DOHH2 (cell line): ENCODE measurements around the gene GALNT7.

Source experiments
- H3F3A ChIP-seq: fragments of 200-600 bp; sonication (generic), shearing (Covaris generic); 2 replicates; pipeline ENCODE4 v1.6.0; 2016; ENCODE audit warnings: antibody characterized with exemption, mild to moderate bottlenecking; ENCODE audit not compliant: control insufficient read depth, insufficient read depth
- H3K27ac ChIP-seq: fragments of 200-600 bp; sonication (generic); 2 replicates; pipeline ENCODE4 v1.5.1; 2014; ENCODE audit warnings: low read depth, mild to moderate bottlenecking, low read length, moderate library complexity
- H3K27me3 ChIP-seq: fragments of 200-600 bp; sonication (generic); 2 replicates; pipeline ENCODE4 v1.6.1; 2014; ENCODE audit warnings: mild to moderate bottlenecking, low read length, mixed read lengths; ENCODE audit not compliant: control insufficient read depth
- H3K36me3 ChIP-seq: fragments of 200-600 bp; sonication (generic); 2 replicates; pipeline ENCODE4 v1.6.1; 2014; ENCODE audit warnings: mild to moderate bottlenecking, low read length, moderate library complexity, mixed read lengths; ENCODE audit not compliant: control insufficient read depth
- H3K4me1 ChIP-seq: fragments of 200-600 bp; sonication (generic); 2 replicates; pipeline ENCODE4 v1.6.1; 2014; ENCODE audit warnings: mild to moderate bottlenecking, low read length, mixed read lengths; ENCODE audit not compliant: control insufficient read depth
- H3K4me2 ChIP-seq: fragments of 200-600 bp; sonication (generic); 2 replicates; pipeline ENCODE4 v1.6.0; 2014; ENCODE audit warnings: mild to moderate bottlenecking, low read length, moderate library complexity
- H3K4me3 ChIP-seq: fragments of 200-600 bp; sonication (generic); 2 replicates; pipeline ENCODE4 v1.5.1; 2014; ENCODE audit warnings: mild to moderate bottlenecking, low read length, mixed read lengths
- H3K79me2 ChIP-seq: fragments of 200-600 bp; sonication (generic); 2 replicates; pipeline ENCODE4 v1.6.1; 2014; ENCODE audit warnings: mild to moderate bottlenecking, low read length, mixed read lengths; ENCODE audit not compliant: control insufficient read depth
- H3K9me2 ChIP-seq: fragments of 200-600 bp; sonication (generic); replicated peaks from 2 replicates; pipeline ENCODE4 v1.6.1; 2014; ENCODE audit warnings: mild to moderate bottlenecking, low read length, mixed read lengths; ENCODE audit not compliant: control insufficient read depth
- H3K9me3 ChIP-seq: fragments of 200-600 bp; sonication (generic); 2 replicates; pipeline ENCODE4 v1.6.1; 2014; ENCODE audit warnings: antibody characterized with exemption, low read length, mixed read lengths; ENCODE audit not compliant: control insufficient read depth, insufficient read depth
- H4K20me1 ChIP-seq: fragments of 200-600 bp; sonication (generic); 2 replicates; pipeline ENCODE4 v1.6.0; 2014; ENCODE audit warnings: low read depth, mild to moderate bottlenecking, antibody characterized with exemption, low read length, moderate library complexity; ENCODE audit not compliant: control insufficient read depth, insufficient read depth
- CTCF ChIP-seq: fragments of 200-600 bp; sonication (generic); IDR thresholded peaks from one replicate; pipeline ENCODE4 v1.5.1; 2014; ENCODE audit warnings: antibody characterized with exemption, mild to moderate bottlenecking, low read depth, low read length; ENCODE audit not compliant: poor library complexity, severe bottlenecking
- EZH2phosphoT487 ChIP-seq: fragments of 200-600 bp; sonication (generic); IDR thresholded peaks from 2 replicates; pipeline ENCODE4 v1.6.1; 2017; ENCODE audit warnings: borderline replicate concordance, mild to moderate bottlenecking, antibody characterized with exemption, low read length, moderate library complexity, mixed read lengths

The GALNT7 gene

GRCh38 chr4:173169178-173169427 is 492 bp downstream of the GALNT7 start:
- Histone ChIP-seq H3K4me1 (peaks cover 56% of the 10 kb centered on the region), H3K79me2 (peaks cover 54% of the 10 kb centered on the region), H3K9me3 (no peaks in the 10 kb centered on the region), H3K36me3 (peaks cover 36% of the 10 kb centered on the region), H3K4me2 (peak overlapping the region; percentile 72), H3K4me3 (peak overlapping the region; percentile 99), H3F3A (peaks cover 9% of the 10 kb centered on the region; the same call in 1 of the 2 replicates), H3K27ac (peak overlapping the region; percentile 89), H4K20me1 (peaks cover 17% of the 10 kb centered on the region), H3K27me3 (no peaks in the 10 kb centered on the region), H3K9me2 (no peaks in the 10 kb centered on the region)
- TF ChIP-seq EZH2phosphoT487 (no peak), CTCF (no peak)

GRCh38 chr4:173169428-173170181 is 994 bp downstream of the GALNT7 start:
- Histone ChIP-seq H3K4me1 (peaks cover 61% of the 10 kb centered on the region), H3K79me2 (peaks cover 59% of the 10 kb centered on the region)

DNA sequence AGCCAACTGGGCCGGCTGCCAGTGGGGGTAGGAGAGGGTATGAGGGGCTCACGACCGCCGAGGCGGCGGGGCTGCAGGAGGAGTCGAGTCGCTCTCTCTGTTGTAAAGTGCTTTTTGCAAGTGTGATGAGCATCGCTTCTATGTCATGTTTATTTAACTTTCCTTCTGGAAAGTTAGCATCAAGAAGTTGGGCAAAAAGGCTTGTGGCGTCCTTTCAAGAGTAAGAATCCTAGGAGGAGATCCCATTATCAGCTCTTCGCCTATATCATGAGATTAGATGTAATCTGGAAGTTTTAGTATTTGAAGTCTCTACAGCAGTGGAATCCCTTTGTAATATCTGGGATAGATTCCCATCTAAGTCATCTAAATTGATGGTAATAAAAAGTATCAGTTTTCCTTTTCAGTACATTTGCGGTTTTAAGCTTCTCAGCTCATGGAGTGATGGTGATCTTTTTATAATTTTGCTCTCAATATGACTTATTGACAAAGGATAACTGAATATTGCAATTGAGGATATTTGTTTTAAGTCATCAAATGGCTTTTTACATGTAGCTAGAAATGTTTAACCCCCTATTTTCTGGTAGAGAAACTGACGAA is 1.7 kb downstream of the GALNT7 start:
- peaks cover 65% of the 10 kb centered on the region for H3K4me1 ChIP-seq

More at GRCh38 chr4:173169428-173170181, 994 bp downstream of the GALNT7 start:
- Histone ChIP-seq H3K4me3 (peak overlapping the region; percentile 99), H3K9me2 (no peaks in the 10 kb centered on the region), H3K36me3 (peaks cover 31% of the 10 kb centered on the region), H4K20me1 (peaks cover 17% of the 10 kb centered on the region), H3K4me2 (peak overlapping the region; percentile 72), H3F3A (peaks cover 9% of the 10 kb centered on the region; the same call in 1 of the 2 replicates), H3K27me3 (no peaks in the 10 kb centered on the region), H3K9me3 (no peaks in the 10 kb centered on the region), H3K27ac (peak overlapping the region; percentile 89)
- no peak for TF ChIP-seq EZH2phosphoT487
- TF ChIP-seq CTCF: no peak

More for the DNA sequence above, 1.7 kb downstream of the GALNT7 start:
- peak overlapping the region; percentile 89 for H3K27ac ChIP-seq
- H3F3A ChIP-seq: peaks cover 9% of the 10 kb centered on the region; the same call in 1 of the 2 replicates
- H3K27me3 ChIP-seq: no peaks in the 10 kb centered on the region
- peaks cover 66% of the 10 kb centered on the region for H3K79me2 ChIP-seq
- H3K36me3 ChIP-seq: peaks cover 25% of the 10 kb centered on the region
- peaks cover 17% of the 10 kb centered on the region for H4K20me1 ChIP-seq
- no peaks in the 10 kb centered on the region for H3K9me2 ChIP-seq
- peak overlapping the region; percentile 72 for H3K4me2 ChIP-seq
- H3K4me3 ChIP-seq: peak overlapping the region; percentile 99
- H3K9me3 ChIP-seq: no peaks in the 10 kb centered on the region
- TF ChIP-seq EZH2phosphoT487: no peak
- TF ChIP-seq CTCF: no peak
